HFF-Myc (cell line): Measurements from ENCODE around the gene ENTR1.

Source experiments
- DNase-seq: peaks from one replicate; pipeline ENCODE4 v3.0.0-alpha.2; 2011; ENCODE audit warnings: low read depth; ENCODE audit errors: extremely low read depth
- H3K4me3 ChIP-seq: replicated peaks from 2 replicates; pipeline ENCODE4 v1.5.1; 2011; ENCODE audit warnings: low read depth, mild to moderate bottlenecking, control low read depth, low read length
- TF ChIP-seq, protein P1 (sequence below): IDR thresholded peaks from 2 replicates; pipeline ENCODE4 v1.5.1; 2012; ENCODE audit warnings: mild to moderate bottlenecking, low read depth, low read length, control low read depth; ENCODE audit errors: missing control alignments

Gene ENTR1

DNA sequence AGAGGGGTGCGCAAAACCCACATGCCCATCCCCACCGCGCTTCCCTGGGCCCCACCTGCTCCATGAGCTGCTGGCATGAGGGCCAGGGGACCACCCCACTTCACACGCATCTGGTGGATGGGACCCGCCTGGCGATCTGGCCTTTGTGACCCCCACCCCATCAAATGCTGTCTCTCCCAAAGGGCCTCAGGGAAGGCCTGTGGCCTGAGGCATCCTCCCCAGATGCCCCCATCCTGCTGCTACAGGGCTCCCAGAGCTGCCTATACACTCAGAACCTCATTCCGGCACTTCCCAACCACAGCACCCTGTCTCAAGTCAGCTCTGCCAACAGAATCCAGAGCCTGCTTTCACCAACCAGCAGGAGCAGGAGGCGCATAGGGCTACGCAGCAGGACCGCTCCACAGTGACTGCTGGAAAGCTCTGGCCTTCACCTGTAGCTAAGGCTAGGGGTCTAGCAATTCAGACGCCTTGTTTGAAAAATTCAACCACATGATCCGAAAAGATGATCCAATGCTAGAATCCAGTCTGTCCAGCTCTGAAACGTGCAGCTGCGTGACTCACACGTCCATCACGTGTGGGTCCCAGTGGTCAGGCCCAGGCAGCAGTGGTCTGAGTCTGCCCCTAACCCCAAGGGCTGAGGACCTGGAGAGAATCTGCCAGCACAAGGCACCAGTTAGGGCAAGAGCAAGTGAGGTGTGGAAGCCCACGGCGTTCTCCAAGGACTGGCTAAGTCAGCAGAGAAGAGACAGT lies 9.1 kb downstream of the ENTR1 start:
- TF ChIP-seq, protein P1, sequence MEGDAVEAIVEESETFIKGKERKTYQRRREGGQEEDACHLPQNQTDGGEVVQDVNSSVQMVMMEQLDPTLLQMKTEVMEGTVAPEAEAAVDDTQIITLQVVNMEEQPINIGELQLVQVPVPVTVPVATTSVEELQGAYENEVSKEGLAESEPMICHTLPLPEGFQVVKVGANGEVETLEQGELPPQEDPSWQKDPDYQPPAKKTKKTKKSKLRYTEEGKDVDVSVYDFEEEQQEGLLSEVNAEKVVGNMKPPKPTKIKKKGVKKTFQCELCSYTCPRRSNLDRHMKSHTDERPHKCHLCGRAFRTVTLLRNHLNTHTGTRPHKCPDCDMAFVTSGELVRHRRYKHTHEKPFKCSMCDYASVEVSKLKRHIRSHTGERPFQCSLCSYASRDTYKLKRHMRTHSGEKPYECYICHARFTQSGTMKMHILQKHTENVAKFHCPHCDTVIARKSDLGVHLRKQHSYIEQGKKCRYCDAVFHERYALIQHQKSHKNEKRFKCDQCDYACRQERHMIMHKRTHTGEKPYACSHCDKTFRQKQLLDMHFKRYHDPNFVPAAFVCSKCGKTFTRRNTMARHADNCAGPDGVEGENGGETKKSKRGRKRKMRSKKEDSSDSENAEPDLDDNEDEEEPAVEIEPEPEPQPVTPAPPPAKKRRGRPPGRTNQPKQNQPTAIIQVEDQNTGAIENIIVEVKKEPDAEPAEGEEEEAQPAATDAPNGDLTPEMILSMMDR = no peak
- no peak for DNase-seq
- no peak overlapping the region for H3K4me3 ChIP-seq

DNA sequence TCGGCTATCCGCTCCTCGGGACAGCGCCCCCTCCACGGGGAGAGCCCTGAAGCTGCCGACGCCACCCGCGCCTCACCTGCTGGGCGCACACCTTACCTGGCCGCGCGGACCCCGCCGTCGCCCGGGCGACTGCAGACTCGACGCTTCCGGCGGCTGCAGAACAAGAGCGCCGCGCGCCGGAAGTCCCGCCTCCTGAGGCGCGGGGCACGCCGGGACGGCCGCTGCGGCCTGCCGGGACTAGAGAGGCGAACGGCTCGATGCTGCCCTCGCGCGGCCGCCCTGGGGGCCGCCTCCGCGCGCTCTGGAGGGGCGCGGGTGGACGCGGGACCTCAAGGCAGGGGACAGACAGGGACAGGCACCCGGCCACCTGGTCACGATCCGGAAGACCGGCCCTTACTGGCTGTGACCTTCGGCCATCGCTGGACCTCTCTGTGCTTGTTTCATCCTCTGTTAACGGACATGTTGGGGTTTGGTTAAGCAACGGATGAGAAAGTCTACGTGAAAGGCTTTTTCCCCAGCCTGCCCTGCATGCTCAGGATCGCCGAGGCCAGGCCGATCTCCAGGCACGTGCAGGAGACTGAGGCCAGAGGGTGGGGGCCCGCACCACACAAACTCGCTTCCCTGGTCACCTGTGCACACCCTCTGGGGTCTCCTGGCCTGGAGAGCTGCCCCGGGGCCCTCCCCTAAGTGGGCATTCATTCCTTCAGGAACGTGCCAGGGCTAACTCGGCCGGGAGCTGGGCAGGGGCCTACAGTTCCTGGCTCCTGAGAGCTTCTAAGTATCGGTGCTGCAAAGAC lies 10.2 kb downstream of the ENTR1 start, which contains the start of gene SNAPC4:
TSS of gene SNAPC4 (minus strand) at position 133 of the 797 bp plus-strand sequence. CDS start 1,742 bp downstream, outside the sequence.
- peak within 1 kb of the TSS; percentile 95 for H3K4me3 ChIP-seq
- peak; percentile 36 for DNase-seq
- TF ChIP-seq, protein P1 = peak; percentile 69

DNA sequence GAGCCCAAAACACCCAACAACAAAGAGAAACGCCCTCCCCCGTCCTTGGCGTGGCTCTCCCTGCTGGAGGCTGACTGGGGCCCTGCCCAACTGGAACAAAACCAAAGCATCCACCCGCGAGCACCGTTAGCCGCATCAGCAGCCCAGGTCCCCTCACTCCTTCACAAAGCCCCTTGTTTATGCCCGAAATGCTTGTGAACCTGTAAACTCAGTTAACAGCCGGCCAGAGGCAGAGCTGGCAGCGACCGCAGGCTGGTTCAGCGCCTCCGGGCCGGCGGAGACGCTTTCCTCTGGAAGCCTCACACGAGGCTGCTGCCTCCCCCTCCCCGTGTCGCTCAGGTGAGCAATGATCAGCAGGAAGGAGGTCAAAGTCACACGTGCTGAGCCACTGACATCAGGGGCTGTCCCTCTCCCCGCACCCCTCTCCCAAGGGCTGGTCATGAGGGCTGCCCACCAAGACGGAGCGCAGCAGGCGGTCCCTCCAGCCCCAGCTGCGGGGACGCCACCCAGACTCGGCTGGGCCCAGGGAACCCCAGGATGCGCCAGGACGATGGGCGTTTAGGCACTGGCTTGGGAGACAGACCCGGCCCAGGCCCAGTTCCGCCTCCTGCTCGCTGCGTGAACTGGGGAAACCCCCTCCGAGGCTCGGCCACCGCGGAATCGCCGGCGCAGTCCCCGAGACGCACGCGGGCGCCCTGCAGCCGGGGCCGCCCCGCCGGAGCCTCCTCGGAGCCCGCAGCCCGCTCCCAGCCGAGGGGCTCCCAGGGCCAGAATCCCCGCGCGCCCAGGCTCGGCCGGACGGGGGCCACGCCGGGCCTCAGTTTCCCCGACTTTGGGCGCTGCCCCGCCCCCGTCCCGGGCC lies 11.0 kb downstream of the ENTR1 start:
- peak overlapping the region; percentile 95 for H3K4me3 ChIP-seq
- no peak for DNase-seq
- TF ChIP-seq, protein P1 = no peak

DNA sequence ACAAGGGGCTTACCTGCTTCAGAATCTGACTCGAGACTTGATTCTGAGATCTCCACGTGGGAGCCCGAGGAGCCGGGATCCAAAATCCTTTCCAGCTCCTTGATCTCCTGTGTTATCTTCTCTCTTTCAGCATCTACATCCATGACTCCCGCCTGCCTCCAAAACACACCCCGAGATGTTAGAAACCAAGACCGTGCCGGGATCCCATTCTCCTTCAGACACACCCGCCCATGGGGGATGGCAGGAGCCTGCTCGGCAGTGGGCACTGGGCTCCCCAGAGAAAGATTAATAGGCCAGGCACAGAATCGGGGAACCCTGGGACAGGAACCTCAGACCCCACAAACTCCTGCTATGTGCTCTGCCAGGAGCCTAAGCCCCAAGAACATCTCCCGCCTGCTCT lies 12.1 kb downstream of the ENTR1 start:
- peak overlapping the region; percentile 95 for H3K4me3 ChIP-seq
- TF ChIP-seq, protein P1 = no peak
- DNase-seq = no peak

DNA sequence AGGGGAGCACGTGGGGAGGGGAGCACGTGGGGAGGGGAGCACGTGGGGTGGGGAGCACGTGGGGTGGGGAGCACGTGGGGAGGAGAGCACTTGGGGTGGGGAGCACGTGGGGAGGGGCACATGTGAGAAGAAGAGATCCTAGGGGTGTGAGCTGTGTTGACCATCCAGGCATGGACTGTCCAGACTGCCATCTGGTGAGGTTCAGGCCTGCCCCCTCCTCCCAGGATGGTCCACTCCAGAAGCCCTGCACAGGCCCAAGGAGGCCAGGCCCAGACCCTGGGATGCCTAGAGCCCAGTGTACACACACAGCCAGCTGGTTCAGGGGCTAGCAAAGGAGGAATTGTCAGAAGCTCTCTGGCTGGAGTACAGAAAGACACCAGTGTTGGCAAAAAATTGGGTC lies 12.8 kb downstream of the ENTR1 start:
- DNase-seq = no peak
- TF ChIP-seq, protein P1 = no peak
- no peak overlapping the region; the same call in 1 of the 2 replicates for H3K4me3 ChIP-seq

DNA sequence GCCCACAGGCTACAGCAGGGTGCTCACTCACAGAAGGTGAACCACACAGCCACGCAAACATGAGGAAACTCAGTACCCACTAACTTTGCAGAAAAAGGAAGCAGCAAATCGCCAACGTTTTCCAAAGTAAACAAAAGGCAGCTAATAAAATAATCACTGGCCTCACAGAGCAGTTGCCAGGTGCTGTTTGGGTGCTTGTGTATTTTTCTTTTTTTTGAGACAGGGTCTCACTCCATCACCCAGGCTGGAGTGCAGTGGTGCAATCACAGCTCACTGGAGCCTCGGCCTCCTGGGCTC lies 14.2 kb downstream of the ENTR1 start:
- no peak for DNase-seq
- no peak overlapping the region for H3K4me3 ChIP-seq
- TF ChIP-seq, protein P1 = no peak
